ENCODE data around the gene CLIC6.

- TF ChIP-seq POLR2A (IDR thresholded peaks at IDR 0.05; ENCODE audit: low read length) = no peak
- TF ChIP-seq CTCF (IDR thresholded peaks at IDR 0.05) = no peak
- TF ChIP-seq, protein P1, sequence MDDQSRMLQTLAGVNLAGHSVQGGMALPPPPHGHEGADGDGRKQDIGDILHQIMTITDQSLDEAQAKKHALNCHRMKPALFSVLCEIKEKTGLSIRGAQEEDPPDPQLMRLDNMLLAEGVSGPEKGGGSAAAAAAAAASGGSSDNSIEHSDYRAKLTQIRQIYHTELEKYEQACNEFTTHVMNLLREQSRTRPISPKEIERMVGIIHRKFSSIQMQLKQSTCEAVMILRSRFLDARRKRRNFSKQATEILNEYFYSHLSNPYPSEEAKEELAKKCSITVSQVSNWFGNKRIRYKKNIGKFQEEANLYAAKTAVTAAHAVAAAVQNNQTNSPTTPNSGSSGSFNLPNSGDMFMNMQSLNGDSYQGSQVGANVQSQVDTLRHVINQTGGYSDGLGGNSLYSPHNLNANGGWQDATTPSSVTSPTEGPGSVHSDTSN (IDR thresholded peaks at IDR 0.05) = no peak
- TF ChIP-seq, protein P2, sequence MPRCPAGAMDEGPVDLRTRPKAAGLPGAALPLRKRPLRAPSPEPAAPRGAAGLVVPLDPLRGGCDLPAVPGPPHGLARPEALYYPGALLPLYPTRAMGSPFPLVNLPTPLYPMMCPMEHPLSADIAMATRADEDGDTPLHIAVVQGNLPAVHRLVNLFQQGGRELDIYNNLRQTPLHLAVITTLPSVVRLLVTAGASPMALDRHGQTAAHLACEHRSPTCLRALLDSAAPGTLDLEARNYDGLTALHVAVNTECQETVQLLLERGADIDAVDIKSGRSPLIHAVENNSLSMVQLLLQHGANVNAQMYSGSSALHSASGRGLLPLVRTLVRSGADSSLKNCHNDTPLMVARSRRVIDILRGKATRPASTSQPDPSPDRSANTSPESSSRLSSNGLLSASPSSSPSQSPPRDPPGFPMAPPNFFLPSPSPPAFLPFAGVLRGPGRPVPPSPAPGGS (IDR thresholded peaks at IDR 0.05) = no peak
- no peak for TF ChIP-seq HDAC2 (IDR thresholded peaks at IDR 0.05)
- TF ChIP-seq CEBPB (IDR thresholded peaks at IDR 0.05) = no peak
- TF ChIP-seq EP300 (IDR thresholded peaks at IDR 0.05) = no peak
- TF ChIP-seq RAD21 (conservative IDR thresholded peaks at IDR 0.05 in 1 of 2, IDR thresholded peaks at IDR 0.05 in 1 of 2) = no peak
- no peak for TF ChIP-seq ZC3H11A (IDR thresholded peaks at IDR 0.05)
- no peak for TF ChIP-seq KDM1A (IDR thresholded peaks at IDR 0.05; ENCODE audit: low read depth)
- no peak for TF ChIP-seq REST (IDR thresholded peaks at IDR 0.05)
These were observed 65.1 kb downstream of the CLIC6 start for GRCh38 chr21:34733852-34734251.
